HG02981 (cell line): ENCODE results near the gene SULF2.

ENCODE experiments used
- ATAC-seq: cut with Tn5 transposase; IDR thresholded peaks from one replicate; pipeline ENCODE4 v1.9.1; 2021; ENCODE audit warnings: mild to moderate bottlenecking, moderate library complexity; ENCODE audit not compliant: unreplicated experiment

The SULF2 gene

GRCh38 chr20:47672886-47673670 lies 112.2 kb downstream of the SULF2 start:
- ATAC-seq, result no peak

- ATAC-seq, result no peak
Observed at GRCh38 chr20:47672166-47672565, 113.1 kb downstream of the SULF2 start.

- no peak for ATAC-seq
Observed at GRCh38 chr20:47670913-47671312, 114.4 kb downstream of the SULF2 start.

- ATAC-seq, result no peak
Observed at GRCh38 chr20:47669927-47670890, 115.1 kb downstream of the SULF2 start.

GRCh38 chr20:47669489-47669888 lies 115.8 kb downstream of the SULF2 start:
- no peak for ATAC-seq

- no peak for ATAC-seq
Observed at GRCh38 chr20:47669152-47669425, 116.2 kb downstream of the SULF2 start.

GRCh38 chr20:47668313-47669151 lies 116.7 kb downstream of the SULF2 start:
- no peak for ATAC-seq

- ATAC-seq, result no peak
Observed at GRCh38 chr20:47667531-47668312, 117.6 kb downstream of the SULF2 start.

GRCh38 chr20:47667086-47667485 lies 118.2 kb downstream of the SULF2 start:
- no peak for ATAC-seq

GRCh38 chr20:47666304-47666703 lies 119.0 kb downstream of the SULF2 start:
- ATAC-seq, result no peak

GRCh38 chr20:47665221-47665991 lies 119.9 kb downstream of the SULF2 start:
- no peak for ATAC-seq

GRCh38 chr20:47664744-47665143 lies 120.5 kb downstream of the SULF2 start:
- no peak for ATAC-seq

- ATAC-seq, result no peak
Observed at GRCh38 chr20:47664068-47664437, 121.2 kb downstream of the SULF2 start.

- no peak for ATAC-seq
Observed at GRCh38 chr20:47663354-47664067, 121.8 kb downstream of the SULF2 start.

- no peak for ATAC-seq
Observed at GRCh38 chr20:47662483-47663353, 122.6 kb downstream of the SULF2 start.

GRCh38 chr20:47661714-47662113 lies 123.6 kb downstream of the SULF2 start:
- no peak for ATAC-seq

GRCh38 chr20:47660983-47661700 lies 124.1 kb downstream of the SULF2 start:
- ATAC-seq, result no peak

GRCh38 chr20:47660602-47660905 lies 124.7 kb downstream of the SULF2 start:
- ATAC-seq, result no peak
